Fibroblast of skin of right quadriceps (primary cell): Measurements from ENCODE around the gene ITPKB.
"Not testable (repeated sequence)": the region's sequence is repeated elsewhere in the genome, so short reads cannot be mapped to it uniquely, and the experiment has no call there.

Experiments used
- DNase-seq: peaks from one replicate; pipeline ENCODE4 v3.0.0-alpha.2; 2013

Gene ITPKB

GRCh38 chr1:226754793-226755533, 15.9 kb upstream of the ITPKB start:
- no peak for DNase-seq

DNA sequence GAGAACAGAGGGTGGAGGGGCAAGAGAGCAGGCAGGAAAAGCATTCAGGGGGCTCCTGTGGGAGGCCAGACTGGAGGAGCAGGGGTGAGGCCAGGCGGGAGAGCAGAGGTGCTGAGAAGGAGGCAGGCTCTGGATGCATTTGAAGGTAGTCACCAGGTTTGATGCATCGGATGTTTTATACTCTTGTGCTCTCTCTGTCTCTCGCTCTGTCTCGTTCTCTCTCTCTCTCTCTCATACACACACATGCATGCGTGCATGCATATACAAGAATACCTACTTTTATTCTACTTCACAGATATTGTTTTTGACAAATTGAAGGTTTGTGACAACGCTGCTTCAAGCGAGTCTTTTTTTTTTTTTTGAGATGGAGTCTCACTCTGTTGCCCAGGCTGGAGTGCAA, 15.0 kb upstream of the ITPKB start:
- no peak for DNase-seq

- no peak for DNase-seq
These were observed 12.6 kb upstream of the ITPKB start for GRCh38 chr1:226751703-226752102.

DNA sequence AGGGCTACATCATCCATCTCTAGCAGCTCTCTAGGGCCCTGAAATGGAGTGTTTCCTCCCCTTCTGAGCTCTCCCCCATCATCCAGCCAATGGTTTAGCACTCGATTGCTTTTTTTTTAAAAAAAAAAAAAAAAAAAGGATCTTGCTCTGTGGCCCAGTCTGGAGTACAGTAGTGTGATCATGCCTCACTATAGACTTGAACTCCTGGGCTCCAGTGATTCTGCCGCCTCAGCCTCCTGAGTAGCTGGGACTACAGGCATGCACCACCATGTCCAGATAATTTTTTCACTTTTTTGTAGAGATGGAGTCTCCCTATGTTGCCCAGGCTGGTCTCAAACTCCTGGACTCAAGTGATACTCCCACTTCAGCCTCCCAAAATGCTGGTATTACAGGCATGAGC, 12.1 kb upstream of the ITPKB start:
- DNase-seq: no peak

- no peak for DNase-seq
These were observed 10.4 kb upstream of the ITPKB start for GRCh38 chr1:226749467-226749866.

DNA sequence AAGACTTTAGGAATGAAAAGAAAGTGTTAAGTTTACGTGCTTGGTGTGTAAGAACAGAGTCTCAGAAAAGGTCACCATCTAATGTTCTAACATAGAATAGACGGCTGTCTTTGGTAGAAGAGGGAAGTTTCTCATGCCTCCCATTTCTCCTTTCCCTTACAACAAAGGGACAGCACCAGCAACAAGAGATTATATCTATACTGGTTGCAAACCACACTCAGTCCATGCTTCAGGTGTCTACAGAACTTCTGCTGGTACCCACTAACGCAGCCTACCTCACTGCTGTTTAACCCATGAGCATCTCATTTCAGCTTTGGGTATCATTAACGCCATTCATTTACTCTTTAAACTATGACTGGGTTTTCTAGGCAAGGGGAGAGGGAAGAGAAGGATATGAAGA, 9.2 kb upstream of the ITPKB start:
- no peak for DNase-seq

- not testable (repeated sequence) for DNase-seq
These were observed 8.6 kb upstream of the ITPKB start for GRCh38 chr1:226747519-226748263.

- DNase-seq: no peak
These were observed 4.2 kb upstream of the ITPKB start for GRCh38 chr1:226743259-226743658.

DNA sequence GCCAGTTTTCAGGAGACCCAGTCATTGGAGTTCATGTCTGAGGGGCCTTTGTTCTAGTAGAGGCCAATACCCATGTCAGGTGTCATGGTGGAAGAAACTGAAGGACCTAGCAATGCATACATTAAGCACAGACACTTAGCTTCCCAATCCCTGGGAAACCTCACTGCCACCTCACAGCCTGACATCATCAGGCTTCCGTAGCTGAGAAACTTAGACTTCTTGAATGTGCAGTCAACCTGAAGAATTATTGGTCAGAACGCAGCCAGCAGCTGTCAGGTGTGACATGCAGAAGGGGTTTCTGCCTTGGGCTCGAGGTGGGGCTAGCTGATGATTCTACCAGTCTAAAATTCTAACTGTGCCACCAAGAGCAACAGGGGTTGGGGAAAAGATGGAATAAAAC, 1.9 kb upstream of the ITPKB start:
- no peak for DNase-seq

DNA sequence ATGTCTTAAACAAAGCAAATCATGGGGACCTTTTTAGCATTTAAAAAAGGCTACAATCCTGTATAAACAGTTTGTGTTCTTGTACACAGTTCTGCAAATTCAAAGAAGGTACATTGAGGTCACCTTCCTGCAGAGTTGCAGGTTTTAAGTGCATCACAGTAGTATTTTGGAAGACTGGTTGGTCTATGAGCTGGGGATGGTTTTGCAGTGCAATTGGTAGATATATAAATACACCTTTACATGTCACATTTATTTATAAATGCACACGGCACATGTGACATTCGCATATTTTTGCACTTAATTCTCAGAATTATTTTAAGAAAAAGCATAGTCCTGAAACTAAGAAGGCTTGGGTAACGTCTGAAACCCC, 599 bp upstream of the ITPKB start:
- no peak for DNase-seq

DNA sequence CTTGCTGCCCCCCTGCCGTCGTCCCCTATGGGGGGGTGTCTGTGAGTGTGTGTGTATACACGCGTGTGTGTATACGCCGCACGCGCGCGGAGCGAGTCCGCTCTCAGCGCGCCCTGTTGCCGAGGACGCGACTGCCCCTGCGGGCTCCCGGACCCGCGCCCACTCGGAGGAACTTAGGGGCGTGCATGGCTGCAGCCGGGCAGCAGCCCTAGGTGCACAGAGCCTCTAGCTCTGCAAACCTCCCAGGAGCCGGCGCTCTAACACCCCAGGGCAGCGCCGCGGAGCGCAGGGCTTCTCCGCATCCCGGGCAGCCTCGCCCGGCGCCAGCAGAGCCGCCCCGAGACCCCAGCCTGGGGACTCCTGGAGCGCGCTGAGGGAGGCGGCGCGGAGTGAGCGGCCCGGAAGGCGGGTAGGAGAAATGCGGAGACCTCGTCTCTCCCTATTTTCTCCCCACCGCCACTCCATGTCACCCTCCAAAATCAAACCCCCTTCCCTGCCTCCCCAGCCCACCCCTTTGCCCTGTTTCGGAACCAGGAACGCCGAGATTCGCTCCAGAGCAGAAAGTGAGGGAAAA, 574 bp downstream of the ITPKB start:
- peak; percentile 32 for DNase-seq

- peak; percentile 32 for DNase-seq
These were observed 1.2 kb downstream of the ITPKB start for GRCh38 chr1:226737819-226738420.

DNA sequence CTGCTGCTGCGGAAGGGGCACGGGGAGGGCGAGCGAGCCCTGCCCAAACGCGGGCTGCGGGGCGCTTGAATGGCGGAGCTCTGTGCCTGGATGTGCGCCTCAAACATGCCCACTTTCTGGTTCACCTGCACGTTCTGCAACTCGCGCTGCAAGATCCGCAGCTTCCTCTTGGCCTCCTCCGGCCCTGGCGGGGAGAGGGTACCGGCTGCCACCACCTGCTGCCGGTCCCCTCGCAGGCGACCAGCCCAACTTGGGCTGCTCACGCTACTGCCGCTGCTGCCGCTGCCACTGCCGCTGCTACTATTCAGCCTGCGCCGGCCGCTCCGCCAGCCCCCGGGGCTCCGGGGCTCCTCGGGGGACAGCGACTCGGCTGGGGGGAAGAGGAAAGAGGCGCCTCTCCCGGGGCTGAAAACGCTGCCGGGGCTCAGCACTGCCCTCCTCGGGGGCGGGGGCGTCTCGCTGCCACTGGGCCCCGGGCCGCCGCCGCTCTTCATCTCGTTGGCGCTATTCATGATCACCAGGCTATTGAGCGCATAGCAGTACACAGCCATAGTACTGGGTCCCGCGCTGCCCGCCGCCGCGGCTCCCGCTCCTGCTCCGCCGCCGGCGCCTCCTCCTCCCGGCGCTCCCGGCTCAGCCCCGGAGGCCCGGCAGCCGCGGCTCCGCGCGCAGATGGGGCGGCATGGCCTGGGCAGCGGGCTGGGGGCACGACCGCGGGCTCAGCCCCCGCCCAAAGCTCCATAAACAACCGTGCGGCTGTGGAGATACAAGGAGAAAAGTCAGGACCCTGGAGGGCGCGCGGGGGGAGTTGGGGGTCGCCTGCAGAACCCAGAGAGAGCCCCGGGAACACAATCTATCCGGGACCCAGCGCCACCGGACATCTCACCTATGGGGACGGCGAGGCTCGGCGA, 1.9 kb downstream of the ITPKB start:
- DNase-seq: peak; percentile 38

DNA sequence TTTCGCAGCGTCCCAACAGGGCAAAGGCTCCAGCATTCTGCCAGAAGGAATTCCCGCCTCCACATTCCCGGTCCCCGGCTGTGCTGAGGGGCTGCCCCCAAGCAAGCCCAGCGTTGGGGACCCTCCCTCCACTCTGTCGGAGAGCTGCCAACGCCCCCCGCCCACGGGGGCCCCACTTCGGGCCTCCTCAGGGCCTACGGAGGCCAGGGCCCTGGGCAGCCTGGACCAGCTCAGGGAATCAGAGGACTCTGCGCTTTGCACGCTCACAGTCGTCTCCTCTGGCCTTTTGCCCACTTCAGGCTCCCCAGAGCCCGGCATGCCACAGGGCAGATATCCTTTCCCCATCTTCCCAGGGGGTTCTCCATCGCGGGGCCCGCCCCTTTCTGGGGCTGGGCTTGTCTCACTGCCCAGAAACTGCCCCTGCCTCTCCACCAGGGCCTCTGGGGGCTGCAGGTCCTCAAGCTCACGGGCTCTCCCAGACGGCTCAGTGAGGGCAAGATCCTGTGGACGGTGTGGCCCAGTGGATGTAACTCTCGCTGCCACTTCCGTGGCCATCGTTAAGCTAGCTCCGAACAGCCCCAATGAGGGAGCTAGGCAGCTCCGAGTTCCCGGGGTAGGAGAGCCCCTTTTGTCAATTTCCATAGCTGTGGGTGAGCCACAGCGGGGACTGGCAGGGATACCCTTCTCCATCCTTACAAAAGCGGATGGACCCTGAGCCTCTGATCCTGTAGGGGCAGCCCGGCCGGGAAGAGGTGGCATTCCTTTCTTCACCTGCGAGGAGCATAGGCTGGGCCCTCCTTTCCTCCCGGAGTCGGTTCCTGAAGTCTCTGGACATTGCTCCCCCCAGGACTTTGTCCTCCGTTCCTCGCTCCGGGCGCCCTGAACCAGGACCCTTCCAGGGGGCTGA, 2.8 kb downstream of the ITPKB start:
- DNase-seq: no peak

- no peak for DNase-seq
These were observed 3.5 kb downstream of the ITPKB start for GRCh38 chr1:226735576-226735975.

DNA sequence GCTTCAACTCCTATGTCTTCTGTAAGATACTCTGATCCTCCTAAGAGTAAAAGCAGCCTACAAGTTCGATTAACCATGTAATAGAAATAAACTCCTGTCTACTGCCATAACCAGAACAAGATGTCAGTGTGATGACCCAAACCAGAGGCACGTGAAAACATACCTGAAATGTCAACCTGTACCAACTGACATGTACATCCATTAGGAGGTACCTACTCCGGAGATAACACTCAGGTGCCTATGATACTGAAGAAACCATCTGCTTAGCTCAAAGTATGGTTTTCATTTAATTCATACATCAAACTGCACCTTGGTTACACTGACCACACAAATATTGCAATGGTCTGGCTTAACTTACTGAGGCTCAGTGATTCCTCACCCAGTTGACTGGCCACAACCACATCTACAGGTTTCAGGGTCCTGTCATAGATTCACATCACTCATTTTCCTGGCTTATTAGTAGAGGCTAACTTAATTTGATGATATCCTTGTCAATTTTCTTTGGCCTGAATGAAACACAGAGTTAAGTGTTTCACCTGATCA, 4.4 kb downstream of the ITPKB start:
- no peak for DNase-seq

- no peak for DNase-seq
These were observed 5.2 kb downstream of the ITPKB start for GRCh38 chr1:226733876-226734275.

DNA sequence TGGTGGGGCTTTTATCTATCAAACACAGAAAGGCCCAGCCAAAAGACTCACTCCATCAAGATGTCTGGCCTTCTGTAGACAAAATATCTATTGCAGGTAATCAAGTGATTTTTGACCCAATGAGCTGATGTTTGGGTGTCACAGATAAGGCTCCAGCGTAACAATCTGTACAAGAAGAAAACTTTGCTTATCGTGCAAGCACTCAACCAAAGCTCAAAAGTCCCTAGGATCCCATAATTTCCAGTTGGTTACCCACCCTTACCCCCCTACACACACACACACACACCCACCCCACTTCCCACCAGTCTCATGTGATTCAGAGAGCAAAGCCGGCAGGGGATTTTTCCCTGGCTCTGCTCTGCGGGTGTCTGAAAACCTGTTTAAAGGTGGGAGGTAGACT, 5.8 kb downstream of the ITPKB start:
- DNase-seq: no peak

DNA sequence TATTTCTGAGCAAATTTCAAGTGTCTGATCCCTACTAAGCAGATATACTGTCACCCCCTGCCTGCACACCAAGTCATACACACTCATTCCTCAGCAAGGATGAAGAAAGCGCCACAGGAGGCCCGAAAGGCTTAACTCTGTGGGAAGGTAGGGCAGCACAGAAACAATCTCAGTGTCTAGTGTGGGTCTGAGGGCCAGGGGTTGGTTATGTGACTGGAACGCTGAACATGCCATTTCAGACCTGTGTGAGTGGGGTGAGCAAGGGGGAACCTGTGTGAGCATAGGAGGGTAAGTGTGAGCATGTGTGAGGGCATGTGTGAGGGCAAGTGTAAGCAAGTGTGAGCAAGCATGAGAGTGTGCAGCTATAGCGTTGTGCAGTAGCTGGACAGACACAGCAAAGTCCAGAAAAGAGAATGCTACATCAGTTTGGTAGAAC, 6.2 kb downstream of the ITPKB start:
- DNase-seq: no peak

DNA sequence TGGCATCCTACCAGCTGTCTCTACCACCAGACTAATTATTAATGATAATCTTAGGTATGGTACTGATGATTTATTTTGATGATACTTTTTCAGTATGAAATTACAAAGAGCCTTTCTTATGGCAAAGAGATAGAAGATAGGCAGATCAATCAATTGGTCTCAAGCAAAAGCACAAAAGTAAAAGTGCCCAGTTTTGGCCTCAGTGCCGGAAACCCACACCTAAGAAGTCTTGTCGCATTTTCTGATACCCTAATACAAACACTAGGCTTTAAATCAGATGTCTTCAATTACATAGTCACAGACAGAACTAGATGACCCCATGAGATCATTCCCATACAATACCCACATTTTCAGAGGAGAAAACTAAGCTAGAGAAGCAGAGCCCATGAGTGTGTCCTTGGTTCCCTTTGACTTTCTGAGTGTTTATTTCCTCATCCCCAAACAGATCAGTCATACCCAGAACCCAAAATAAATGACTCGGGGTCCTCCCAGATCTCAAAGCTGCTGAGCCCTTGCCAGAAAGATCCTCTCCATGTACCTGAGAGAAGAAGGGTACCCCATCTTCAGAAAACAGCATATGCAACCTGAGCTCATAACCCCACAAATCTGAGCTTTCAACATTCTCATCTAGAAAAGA, 7.7 kb downstream of the ITPKB start:
- no peak for DNase-seq

DNA sequence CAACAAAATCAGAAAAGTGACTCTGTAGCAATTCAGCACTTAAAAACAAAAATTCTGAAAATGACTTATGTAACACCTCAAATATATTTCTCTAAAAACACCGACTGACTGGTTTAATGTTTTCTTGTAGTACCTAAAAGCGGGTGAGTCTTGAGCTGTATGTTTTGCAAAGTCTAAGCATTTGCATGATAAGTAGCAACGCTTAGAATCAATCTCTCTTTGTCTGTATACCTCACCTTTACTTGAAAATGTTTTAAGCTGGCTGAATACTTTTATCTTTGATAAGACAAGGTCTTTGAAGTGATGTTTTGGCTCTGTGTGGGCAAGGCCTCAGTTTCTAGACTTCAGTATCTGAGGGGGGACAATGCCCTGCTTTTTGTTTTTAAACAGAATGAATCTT, 8.2 kb downstream of the ITPKB start:
- no peak for DNase-seq
